Measurements from ENCODE around the gene CARTPT. TPM values are rescaled to one million over a fixed set of nuclear protein-coding genes. Genes with fewer than 3 reads are reported as not detected.

CARTPT gene
- total RNA-seq, 2 donors from 2014 or later: not detected

GRCh38 chr5:71684309-71684708 is 34.8 kb upstream of the CARTPT start:
- Histone ChIP-seq H3K27me3 (no peaks in the 10 kb centered on the region), H3K9me3 (no peaks in the 10 kb centered on the region), H3K27ac (no peak overlapping the region), H3K4me1 (no peaks in the 10 kb centered on the region), H3K36me3 (no peaks in the 10 kb centered on the region), H3K4me3 (no peak overlapping the region)
- DNase-seq (ENCODE audit: low spot score): no peak
- TF ChIP-seq, protein P1, sequence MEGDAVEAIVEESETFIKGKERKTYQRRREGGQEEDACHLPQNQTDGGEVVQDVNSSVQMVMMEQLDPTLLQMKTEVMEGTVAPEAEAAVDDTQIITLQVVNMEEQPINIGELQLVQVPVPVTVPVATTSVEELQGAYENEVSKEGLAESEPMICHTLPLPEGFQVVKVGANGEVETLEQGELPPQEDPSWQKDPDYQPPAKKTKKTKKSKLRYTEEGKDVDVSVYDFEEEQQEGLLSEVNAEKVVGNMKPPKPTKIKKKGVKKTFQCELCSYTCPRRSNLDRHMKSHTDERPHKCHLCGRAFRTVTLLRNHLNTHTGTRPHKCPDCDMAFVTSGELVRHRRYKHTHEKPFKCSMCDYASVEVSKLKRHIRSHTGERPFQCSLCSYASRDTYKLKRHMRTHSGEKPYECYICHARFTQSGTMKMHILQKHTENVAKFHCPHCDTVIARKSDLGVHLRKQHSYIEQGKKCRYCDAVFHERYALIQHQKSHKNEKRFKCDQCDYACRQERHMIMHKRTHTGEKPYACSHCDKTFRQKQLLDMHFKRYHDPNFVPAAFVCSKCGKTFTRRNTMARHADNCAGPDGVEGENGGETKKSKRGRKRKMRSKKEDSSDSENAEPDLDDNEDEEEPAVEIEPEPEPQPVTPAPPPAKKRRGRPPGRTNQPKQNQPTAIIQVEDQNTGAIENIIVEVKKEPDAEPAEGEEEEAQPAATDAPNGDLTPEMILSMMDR (IDR thresholded peaks at IDR 0.05): no peak

DNA sequence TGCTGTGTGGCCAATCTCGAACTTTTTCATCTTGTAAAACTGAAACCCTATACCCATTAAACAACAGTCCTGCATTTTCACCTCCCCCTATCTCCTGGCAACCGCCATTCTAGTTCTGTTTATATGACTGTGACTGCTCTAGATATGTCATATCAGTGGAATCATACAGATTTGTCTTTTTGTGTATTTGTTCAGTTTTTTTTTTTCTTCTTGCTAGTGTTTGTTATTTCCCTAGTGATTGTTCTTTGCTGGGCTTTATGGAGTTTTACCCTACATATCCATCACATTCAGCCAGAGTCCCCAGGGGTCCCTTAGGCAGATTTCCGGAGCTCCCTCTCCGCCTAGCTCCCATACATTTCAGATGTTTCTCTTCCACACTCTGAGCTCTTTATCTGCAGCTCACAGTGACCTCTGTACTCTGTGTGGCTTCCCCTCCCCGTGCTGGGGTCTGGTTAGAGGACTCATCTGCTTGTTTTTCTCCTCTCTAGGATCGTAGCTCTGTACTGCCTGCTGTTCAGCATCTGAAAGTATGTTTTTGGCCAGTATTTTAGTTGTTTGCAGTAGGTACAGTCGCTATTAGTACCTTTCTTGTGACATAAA is 25.1 kb upstream of the CARTPT start:
- no peak overlapping the region for H3K27ac ChIP-seq
- no peaks in the 10 kb centered on the region for H3K27me3 ChIP-seq
- no peaks in the 10 kb centered on the region for H3K4me1 ChIP-seq
- TF ChIP-seq, protein P1 (IDR thresholded peaks at IDR 0.05): no peak
- no peak for DNase-seq (ENCODE audit: low spot score)
- H3K9me3 ChIP-seq: no peaks in the 10 kb centered on the region
- no peaks in the 10 kb centered on the region for H3K36me3 ChIP-seq
- no peak overlapping the region for H3K4me3 ChIP-seq

- Histone ChIP-seq H3K27ac (no peak overlapping the region), H3K36me3 (no peaks in the 10 kb centered on the region), H3K4me3 (no peak overlapping the region), H3K4me1 (no peaks in the 10 kb centered on the region), H3K9me3 (no peaks in the 10 kb centered on the region), H3K27me3 (no peaks in the 10 kb centered on the region)
- TF ChIP-seq, protein P1 (IDR thresholded peaks at IDR 0.05): no peak
- no peak for DNase-seq (ENCODE audit: low spot score)
These were observed 24.0 kb upstream of the CARTPT start for GRCh38 chr5:71695071-71695470.

- Histone ChIP-seq H3K27me3 (no peaks in the 10 kb centered on the region), H3K36me3 (no peaks in the 10 kb centered on the region), H3K27ac (no peak overlapping the region), H3K4me3 (no peak overlapping the region), H3K4me1 (no peaks in the 10 kb centered on the region), H3K9me3 (no peaks in the 10 kb centered on the region)
- TF ChIP-seq, protein P1 (IDR thresholded peaks at IDR 0.05): no peak
- DNase-seq (ENCODE audit: low spot score): no peak
These were observed 23.5 kb upstream of the CARTPT start for GRCh38 chr5:71695595-71695994.

GRCh38 chr5:71697967-71698366 is 21.1 kb upstream of the CARTPT start:
- no peak overlapping the region for H3K27ac ChIP-seq
- TF ChIP-seq, protein P1 (IDR thresholded peaks at IDR 0.05): peak; percentile 31 to 63
- no peaks in the 10 kb centered on the region for H3K4me1 ChIP-seq
- H3K36me3 ChIP-seq: no peaks in the 10 kb centered on the region
- H3K27me3 ChIP-seq: no peaks in the 10 kb centered on the region
- DNase-seq (ENCODE audit: low spot score): no peak
- H3K9me3 ChIP-seq: no peaks in the 10 kb centered on the region
- no peak overlapping the region for H3K4me3 ChIP-seq

DNA sequence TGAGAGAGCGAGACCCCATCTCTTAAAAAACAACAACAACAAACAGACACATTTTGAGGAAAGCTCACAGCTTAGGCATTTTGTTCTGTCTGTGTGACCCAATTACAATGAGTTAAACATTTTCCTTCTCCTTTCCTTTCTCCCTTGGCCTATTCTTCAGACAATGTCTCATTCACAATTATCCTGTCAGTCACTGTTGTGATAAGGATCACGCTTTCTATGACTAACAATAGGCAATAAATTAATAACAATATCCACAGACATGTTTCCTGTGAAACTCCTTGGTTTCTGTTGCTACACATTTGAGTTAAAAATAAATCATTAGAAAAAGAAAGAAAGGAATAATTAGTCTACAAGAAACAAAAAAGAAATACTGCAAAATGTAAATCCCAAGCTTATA is 19.8 kb upstream of the CARTPT start:
- H3K4me3 ChIP-seq: no peak overlapping the region
- no peaks in the 10 kb centered on the region for H3K36me3 ChIP-seq
- no peaks in the 10 kb centered on the region for H3K27me3 ChIP-seq
- H3K4me1 ChIP-seq: no peaks in the 10 kb centered on the region
- H3K9me3 ChIP-seq: no peaks in the 10 kb centered on the region
- H3K27ac ChIP-seq: no peak overlapping the region
- TF ChIP-seq, protein P1 (IDR thresholded peaks at IDR 0.05): no peak
- no peak for DNase-seq (ENCODE audit: low spot score)
